Endothelial cell of umbilical vein (primary cell): Measurements from ENCODE around the gene SECISBP2. TPM values are rescaled to one million over a fixed set of nuclear protein-coding genes. Genes with fewer than 3 reads are reported as not detected.

ENCODE experiments used
- BruUV-seq: library from RNA; stranded (reverse); fragments of 400-500 nt; replicated peaks from 2 replicates; lab custom pipeline; 2021; lab: Mats Ljungman, UMichigan
- CTCF ChIA-PET: fragments of 300-600, 350-600 bp; sonication (Branson Sonifier 250); formaldehyde crosslinking; loops from one replicate; lab custom pipeline; 2021; ENCODE audit warnings: antibody characterized with exemption, inconsistent platforms; lab: Charles Lee
- POLR2A ChIA-PET: fragments of 300-600, 350-600 bp; sonication (Branson Sonifier 250); formaldehyde crosslinking; loops from one replicate; lab custom pipeline; 2021; ENCODE audit warnings: antibody characterized with exemption, inconsistent platforms; lab: Charles Lee
- DNase-seq: peaks from one replicate; pipeline ENCODE4 v3.0.0-alpha.2; 2011; ENCODE audit warnings: low read depth, low spot score
- FAIRE-seq: peaks from 2 replicates; lab custom pipeline; 2011; peaks lifted over from hg19 to GRCh38; lab: Jason Lieb, UNC
- H2AFZ ChIP-seq: 2 replicates; pipeline ENCODE4 v1.6.0; 2012; ENCODE audit warnings: low read depth, low read length, control low read depth, inconsistent platforms
- H3K27ac ChIP-seq: 2 replicates; pipeline ENCODE4 v1.5.1; 2011; ENCODE audit warnings: low read depth, mild to moderate bottlenecking, control low read depth, low read length, moderate library complexity; ENCODE audit not compliant: insufficient read depth
- H3K27me3 ChIP-seq, 2 experiments: 2 replicates each; pipeline versions ENCODE4 v1.6.0 to v1.6.1; 2011; ENCODE audit warnings: low read length in 2 of 2, mixed read lengths in 1 of 2; ENCODE audit not compliant: control insufficient read depth in 2 of 2, insufficient read depth in 2 of 2
- H3K36me3 ChIP-seq, 2 experiments: 2 replicates in 1 of 2; 3 replicates in 1 of 2; pipeline ENCODE4 v1.5.1; 2011; ENCODE audit warnings: low read length in 2 of 2, mild to moderate bottlenecking in 1 of 2, moderate library complexity in 1 of 2; ENCODE audit not compliant: control insufficient read depth in 2 of 2, insufficient read depth in 2 of 2; ENCODE audit errors: extremely low read depth in 1 of 2
- H3K4me1 ChIP-seq: 3 replicates; pipeline ENCODE4 v1.5.1; 2011; ENCODE audit warnings: mild to moderate bottlenecking, low read length; ENCODE audit not compliant: control insufficient read depth, insufficient read depth; ENCODE audit errors: extremely low read depth
- H3K4me2 ChIP-seq: 2 replicates; pipeline ENCODE4 v1.6.1; 2011; ENCODE audit warnings: low read length, control low read depth, mixed read lengths; ENCODE audit not compliant: insufficient read depth
- H3K4me3 ChIP-seq, 3 experiments: fragments of 200-600 bp in 1 of 3; sonication (generic), shearing (Covaris generic) in 1 of 3; replicated peaks in 1 of 3; 2 replicates each; pipeline ENCODE4 v1.5.1; 2011 to 2016; ENCODE audit warnings: control low read depth in 3 of 3, low read length in 3 of 3, mild to moderate bottlenecking in 2 of 3, inconsistent platforms in 1 of 3, low read depth in 1 of 3, moderate library complexity in 1 of 3; ENCODE audit not compliant: insufficient read depth in 1 of 3
- H3K79me2 ChIP-seq: 2 replicates; pipeline ENCODE4 v1.6.0; 2012; ENCODE audit warnings: low read length, inconsistent platforms; ENCODE audit not compliant: control insufficient read depth, insufficient read depth
- H3K9ac ChIP-seq: replicated peaks from 2 replicates; pipeline ENCODE3; 2011; ENCODE audit warnings: low read length, control low read depth; ENCODE audit not compliant: insufficient read depth; ENCODE audit errors: extremely low read depth
- H3K9me1 ChIP-seq: replicated peaks from 3 replicates; pipeline ENCODE4 v1.6.0; 2011; ENCODE audit warnings: mild to moderate bottlenecking, low read length; ENCODE audit not compliant: control insufficient read depth, insufficient read depth; ENCODE audit errors: extremely low read depth
- H3K9me3 ChIP-seq: replicated peaks from 2 replicates; pipeline ENCODE4 v1.5.1; 2012; ENCODE audit warnings: low read length, inconsistent platforms; ENCODE audit not compliant: control insufficient read depth, insufficient read depth
- H4K20me1 ChIP-seq: replicated peaks from 2 replicates; pipeline ENCODE3; 2011; ENCODE audit warnings: mild to moderate bottlenecking, low read length; ENCODE audit not compliant: control insufficient read depth, insufficient read depth; ENCODE audit errors: extremely low read depth
- CTCF ChIP-seq, 2 donors: IDR thresholded peaks; 1 replicate in 1 of 2; 2 replicates in 1 of 2; pipeline ENCODE4 v1.5.1; 2011; ENCODE audit warnings: low read length in 2 of 2, mild to moderate bottlenecking in 2 of 2, moderate library complexity in 2 of 2, control low read depth in 1 of 2, inconsistent platforms in 1 of 2, low read depth in 1 of 2; ENCODE audit not compliant: insufficient read depth in 1 of 2; ENCODE audit errors: extremely low read depth in 1 of 2
- EZH2 ChIP-seq: IDR thresholded peaks from 2 replicates; pipeline ENCODE4 v1.6.1; 2012; ENCODE audit warnings: borderline replicate concordance, low read depth, mild to moderate bottlenecking, moderate library complexity, low read length, inconsistent platforms; ENCODE audit not compliant: severe bottlenecking
- FOS ChIP-seq: IDR thresholded peaks from 2 replicates; pipeline ENCODE4 v1.6.1; 2011; ENCODE audit warnings: mild to moderate bottlenecking, low read length, moderate library complexity, borderline replicate concordance; ENCODE audit not compliant: insufficient read depth
- GATA2 ChIP-seq: IDR thresholded peaks from 2 replicates; pipeline ENCODE4 v1.7.0; 2011; ENCODE audit warnings: low read depth, mild to moderate bottlenecking, moderate library complexity, mixed read lengths, low read length; ENCODE audit not compliant: insufficient read length, insufficient read depth
- JUN ChIP-seq: IDR thresholded peaks from 2 replicates; pipeline ENCODE4 v1.6.1; 2011; ENCODE audit warnings: borderline replicate concordance, low read depth; ENCODE audit not compliant: insufficient read length, insufficient read depth
- MAX ChIP-seq: IDR thresholded peaks from 2 replicates; pipeline ENCODE4 v1.6.1; 2011; ENCODE audit not compliant: insufficient read depth, insufficient read length
- MYC ChIP-seq: IDR thresholded peaks from one replicate; pipeline ENCODE4 v1.6.1; 2011; ENCODE audit warnings: mild to moderate bottlenecking, low read depth, low read length
- POLR2A ChIP-seq: IDR thresholded peaks from 2 replicates; pipeline ENCODE4 v1.6.1; 2012; ENCODE audit warnings: low read depth, mild to moderate bottlenecking, control low read depth, low read length
- POLR2AphosphoS5 ChIP-seq: IDR thresholded peaks from 2 replicates; pipeline ENCODE4 v1.6.1; 2012; ENCODE audit warnings: low read depth, mild to moderate bottlenecking, control low read depth, low read length, moderate library complexity; ENCODE audit not compliant: insufficient read depth
- dilution Hi-C: fragments of 300-500 bp; cut with MboI; formaldehyde crosslinking; loops from one replicate; pipeline ENCODE4 v1.15.0; 2019; ENCODE audit warnings: low sequenced_read_pairs; ENCODE audit not compliant: extremely low pct_ligation_motif_present
- intact Hi-C: fragments of 100-400 bp; cut with micrococcal nuclease; formaldehyde crosslinking; loops from one replicate; pipeline ENCODE4 v1.10.0; 2022
- polyA plus RNA-seq, 4 experiments: library from polyadenylated mRNA; depleted of rRNA in 3 of 4; stranded (reverse) in 3 of 4; unstranded in 1 of 4; fragments of >200 nt; gene quantifications; 2 replicates each; pipeline versions ENCODE4 v1.2.1 to v1.2.3, GENCODE V29; 2011 to 2012; ENCODE audit warnings: missing spikeins in 1 of 4
- total RNA-seq: library from RNA; stranded (reverse); gene quantifications from 2 replicates; pipeline ENCODE4 v1.2.3, GENCODE V29; 2021

Gene SECISBP2
- total and polyA plus RNA-seq, 2 donors (not counting 3 experiments of a cell fraction or from before 2014, with no cell fraction given), result 22.7 to 36.3 TPM

GRCh38 chr9:89376286-89376685 lies 58.0 kb downstream of the SECISBP2 start:
- Histone ChIP-seq H3K27ac (no peak overlapping the region), H4K20me1 (no peaks in the 10 kb centered on the region), H3K4me3 (no peak overlapping the region), H3K9ac (no peak overlapping the region), H3K9me1 (no peaks in the 10 kb centered on the region), H3K4me1 (no peaks in the 10 kb centered on the region), H3K36me3 (no peaks in the 10 kb centered on the region), H2AFZ (no peak overlapping the region), H3K4me2 (no peak overlapping the region), H3K79me2 (no peaks in the 10 kb centered on the region), H3K27me3 (no peaks in the 10 kb centered on the region), H3K9me3 (no peaks in the 10 kb centered on the region)
- ChIA-PET CTCF (interaction anchor here (1.4 to 3.1 kb wide), 2 partner anchors 30 to 172 kb away, joined by 3 to 34 read pairs; no protein-coding TSS in a partner anchor), POLR2A (no interaction called here)
- no peak for FAIRE-seq
- intact Hi-C loops, result loop anchor here (5.0 kb wide), 1 partner anchor 171 kb away; no protein-coding TSS in a partner anchor
- no TSS peak for BruUV-seq
- no peak for DNase-seq
- dilution Hi-C loops, result no loop called here
- no peak for TF ChIP-seq GATA2
- TF ChIP-seq POLR2A, result no peak
- no peak for TF ChIP-seq POLR2AphosphoS5
- no peak for TF ChIP-seq MAX
- TF ChIP-seq JUN, result no peak
- TF ChIP-seq CTCF (IDR thresholded peaks at IDR 0.05; ENCODE audit: extremely low read depth in 1 of 2, insufficient read depth in 1 of 2, low read depth in 1 of 2, low read length in 2 of 2), result no peak
- TF ChIP-seq MYC, result no peak
- no peak for TF ChIP-seq EZH2
- no peak for TF ChIP-seq FOS
